Measurements from ENCODE around the gene RAD9A.

The RAD9A gene

GRCh38 chr11:67391304-67392182, at the start of gene RAD9A:
RAD9A (plus strand) TSS chr11:67391986; CDS start chr11:67392045, 59 bp downstream.
- DNase-seq (ENCODE audit: low spot score) = peak; percentile 94

GRCh38 chr11:67344264-67344663, 47.5 kb upstream of the RAD9A start:
- no peak for DNase-seq (ENCODE audit: low spot score)

- no peak for DNase-seq (ENCODE audit: low spot score)
Measured at GRCh38 chr11:67345247-67345919, 46.4 kb upstream of the RAD9A start.

- no peak for DNase-seq (ENCODE audit: low spot score)
Measured at GRCh38 chr11:67345920-67346819, 45.6 kb upstream of the RAD9A start.

- no peak for DNase-seq (ENCODE audit: low spot score)
Measured at GRCh38 chr11:67347964-67348749, 43.6 kb upstream of the RAD9A start.

GRCh38 chr11:67349036-67349435, 42.8 kb upstream of the RAD9A start:
- no peak for DNase-seq (ENCODE audit: low spot score)

- no peak for DNase-seq (ENCODE audit: low spot score)
Measured at GRCh38 chr11:67349457-67349856, 42.3 kb upstream of the RAD9A start.

GRCh38 chr11:67349928-67350465, 41.8 kb upstream of the RAD9A start:
- DNase-seq (ENCODE audit: low spot score) = no peak

- peak; percentile 66 for DNase-seq (ENCODE audit: low spot score)
Measured at GRCh38 chr11:67351275-67352005, 40.3 kb upstream of the RAD9A start.

- DNase-seq (ENCODE audit: low spot score) = no peak
Measured at GRCh38 chr11:67352546-67353316, 39.1 kb upstream of the RAD9A start.

- peak; percentile 96 for DNase-seq (ENCODE audit: low spot score)
Measured at GRCh38 chr11:67353317-67354074, 38.3 kb upstream of the RAD9A start, which contains the start of gene POLD4. POLD4 (minus strand) TSS chr11:67353546; CDS start chr11:67353399, 147 bp downstream.

GRCh38 chr11:67354075-67355022, 37.4 kb upstream of the RAD9A start:
- no peak for DNase-seq (ENCODE audit: low spot score)

GRCh38 chr11:67355023-67355793, 36.6 kb upstream of the RAD9A start:
- DNase-seq (ENCODE audit: low spot score) = no peak

GRCh38 chr11:67355794-67356386, 35.9 kb upstream of the RAD9A start:
- no peak for DNase-seq (ENCODE audit: low spot score)

- DNase-seq (ENCODE audit: low spot score) = no peak
Measured at GRCh38 chr11:67356387-67356863, 35.4 kb upstream of the RAD9A start.

- DNase-seq (ENCODE audit: low spot score) = no peak
Measured at GRCh38 chr11:67356864-67357561, 34.8 kb upstream of the RAD9A start.

All from putamen (tissue), 1 donor.